Psoas muscle (tissue), 8 donors: ENCODE results near the gene DDN. TPM values are rescaled to one million over a fixed set of nuclear protein-coding genes. Genes with fewer than 3 reads are reported as not detected.

Source experiments
- ATAC-seq, 4 donors: fragments of 200-7000 bp; cut with Tn5 transposase; one replicate each; pipeline ENCODE4 v1.9.1; 2020; ENCODE audit warnings: moderate library complexity in 3 of 4, mild to moderate bottlenecking in 2 of 4
- DNase-seq, 2 donors: peaks; one replicate each; pipeline ENCODE4 v3.0.0-alpha.2; 2020
- H3K27ac ChIP-seq: fragments of 200-600 bp; one replicate; pipeline ENCODE4 v1.8.0; 2022
- H3K27me3 ChIP-seq, 3 donors: fragments of 200-600 bp in 1 of 3; one replicate each; pipeline versions ENCODE4 v1.6.1 to v1.8.0; 2013 to 2022; ENCODE audit warnings: low read length in 2 of 3, mild to moderate bottlenecking in 2 of 3, moderate library complexity in 1 of 3; ENCODE audit not compliant: insufficient read depth in 3 of 3
- H3K36me3 ChIP-seq, 2 donors: fragments of 200-600 bp in 1 of 2; one replicate each; pipeline versions ENCODE4 v1.6.1 to v1.8.0; 2013 to 2022; ENCODE audit warnings: low read depth in 1 of 2, mild to moderate bottlenecking in 1 of 2, moderate library complexity in 1 of 2; ENCODE audit not compliant: insufficient read depth in 1 of 2
- H3K4me1 ChIP-seq: fragments of 200-600 bp; one replicate; pipeline ENCODE4 v1.8.0; 2022
- H3K4me3 ChIP-seq: fragments of 200-600 bp; one replicate; pipeline ENCODE4 v1.8.0; 2022; ENCODE audit warnings: mild to moderate bottlenecking
- H3K9me3 ChIP-seq: fragments of 200-600 bp; one replicate; pipeline ENCODE4 v1.8.0; 2022
- CTCF ChIP-seq: fragments of 200-600 bp; IDR thresholded peaks from one replicate; pipeline ENCODE4 v1.8.0; 2022; ENCODE audit warnings: antibody characterized with exemption
- WGBS, 3 donors: extraction: QIAGEN DNeasy Blood & Tissue Kit; methylation state at CpG; one replicate each; pipeline versions ENCODE4 v1.1.6 to v1.1.7; 2013; 5-methylcytosine and 5-hydroxymethylcytosine counted together
- intact Hi-C, 2 donors: fragments of 100-400 bp; cut with DNase I; formaldehyde crosslinking; loops; one replicate each; pipeline versions ENCODE4 v1.11.0 to v1.14.2; 2022
- polyA plus RNA-seq, 3 donors: library from polyadenylated mRNA; stranded (reverse); fragments of 200-250 nt; gene quantifications; one replicate each; pipeline ENCODE4 v1.2.3, GENCODE V29; 2013
- total RNA-seq, 4 donors: library from RNA; stranded (reverse); fragmentation: NEBNext Ultra II Directional in 2 of 4; extraction: Animal tissue kit (Norgen Biotek cat#: 25700) in 2 of 4; gene quantifications; one replicate each; pipeline versions ENCODE4 v1.2.1 to v1.2.4, GENCODE V29; 2021 to 2023
- donor health status: healthy with polysubstance abuse.
- donor health status: DM: no; HTN: no; CAD: no; lungs with moderate emphysema.
- donor health status: Bipolar disorder and iron deficiency.
- donor health status: healthy.
- donor health status: DM: yes; HTN: yes; CAD: no.
- donor health status: DM: no; HTN: no; CAD: no.
- donor health status: DM: no; HTN: no; CAD: no.
- donor health status: DM: yes; HTN: yes; CAD: no.

The DDN gene
- total and polyA plus RNA-seq, 7 donors = 11.2 to 485 (median 72.6) TPM

- ATAC-seq (peak in 2 of 4 donors; percentile 6 to 16), DNase-seq (no peak)
- TF ChIP-seq CTCF = peak; percentile 13
- Histone ChIP-seq H3K27me3 (no peaks in the 10 kb centered on the region), H3K4me3 (no peak overlapping the region), H3K36me3 (peaks cover 0 to 35% of the 10 kb centered on the region in 2 donors), H3K4me1 (peaks cover 43% of the 10 kb centered on the region), H3K9me3 (no peaks in the 10 kb centered on the region), H3K27ac (peak overlapping the region; percentile 11)
- 26 to 46% (median 44%) methylated on average over 1 of the region's 1 CpG for WGBS, 3 donors
- intact Hi-C loops = loop anchor here in 1 of 2 donors (5.0 kb wide), 1 partner anchor 1238 kb away; no protein-coding TSS in a partner anchor
Measured at GRCh38 chr12:49014547-49014946, 15.4 kb upstream of the DDN start.

GRCh38 chr12:49013428-49013827 lies 14.3 kb upstream of the DDN start:
- intact Hi-C loops = loop anchor here in 1 of 2 donors (5.0 kb wide), 1 partner anchor 1239 kb away; no protein-coding TSS in a partner anchor
- 56 to 58% (median 58%) methylated on average over 3 of the region's 3 CpGs for WGBS, 3 donors
- ATAC-seq (peak; percentile 11 to 22 (median 16)), DNase-seq (no peak)
- no peak for TF ChIP-seq CTCF
- H3K4me1 ChIP-seq = peaks cover 40% of the 10 kb centered on the region
- no peaks in the 10 kb centered on the region for H3K27me3 ChIP-seq
- peaks cover 0 to 41% of the 10 kb centered on the region in 2 donors for H3K36me3 ChIP-seq
- no peaks in the 10 kb centered on the region for H3K9me3 ChIP-seq
- no peak overlapping the region for H3K4me3 ChIP-seq
- peak overlapping the region; percentile 11 for H3K27ac ChIP-seq

DNA sequence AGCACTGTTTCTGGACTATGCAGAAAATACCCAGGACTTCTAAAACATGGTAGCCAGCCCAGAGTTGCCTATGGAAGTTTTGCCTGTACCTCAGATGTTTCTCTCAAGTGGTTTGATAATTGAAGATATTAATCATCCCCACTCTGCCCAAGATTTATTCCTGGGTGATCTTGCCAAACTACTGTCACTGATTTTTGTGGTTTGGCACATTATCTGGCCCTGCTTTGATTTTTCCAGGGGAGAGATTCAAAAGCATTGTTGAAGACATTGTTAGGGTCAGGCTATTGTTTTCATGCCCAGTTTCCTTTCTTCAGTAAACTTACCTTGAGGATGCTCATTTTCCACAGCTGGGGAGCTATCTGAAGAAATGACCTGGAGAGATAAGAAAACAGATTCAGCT lies 13.6 kb upstream of the DDN start:
- peaks cover 0 to 46% of the 10 kb centered on the region in 2 donors for H3K36me3 ChIP-seq
- no peaks in the 10 kb centered on the region for H3K27me3 ChIP-seq
- intact Hi-C loops = loop anchor here in 1 of 2 donors (5.0 kb wide), 1 partner anchor 1240 kb away; no protein-coding TSS in a partner anchor
- no peak for DNase-seq
- H3K9me3 ChIP-seq = no peaks in the 10 kb centered on the region
- peaks cover 37% of the 10 kb centered on the region for H3K4me1 ChIP-seq
- no peak overlapping the region for H3K27ac ChIP-seq
- no peak overlapping the region for H3K4me3 ChIP-seq
- TF ChIP-seq CTCF = no peak
- no peak for ATAC-seq

- no peak overlapping the region for H3K27ac ChIP-seq
- ATAC-seq = peak in 2 of 4 donors; percentile 45 to 47
- intact Hi-C loops = loop anchor here in 1 of 2 donors (5.0 kb wide), 1 partner anchor 1242 kb away; no protein-coding TSS in a partner anchor
Measured at GRCh38 chr12:49010092-49010668, 11.0 kb upstream of the DDN start.

More at GRCh38 chr12:49010092-49010668, 11.0 kb upstream of the DDN start:
- no peak for TF ChIP-seq CTCF
- H3K36me3 ChIP-seq = peaks cover 3 to 68% of the 10 kb centered on the region in 2 donors
- H3K9me3 ChIP-seq = no peaks in the 10 kb centered on the region
- peaks cover 18% of the 10 kb centered on the region for H3K4me1 ChIP-seq
- H3K4me3 ChIP-seq = no peak overlapping the region
- H3K27me3 ChIP-seq = peaks cover 0 to 6% (median 0%) of the 10 kb centered on the region in 3 donors
- 59 to 71% (median 64%) methylated on average over 3 of the region's 3 CpGs for WGBS, 3 donors
- DNase-seq = no peak
